AG09319 (cell line): ENCODE results near the gene ENG.
A peak's percentile ranks its signal among the peaks of the same experiment; 100 is the strongest.
"Not testable (repeated sequence)": the region's sequence is repeated elsewhere in the genome, so short reads cannot be mapped to it uniquely, and the experiment has no call there.

ENCODE experiments used
- DNase-seq: peaks from one replicate; pipeline ENCODE4 v3.0.0-alpha.2; 2010; ENCODE audit warnings: low read depth; ENCODE audit errors: extremely low read depth
- TF ChIP-seq, protein P1 (sequence below): IDR thresholded peaks from 2 replicates; pipeline ENCODE4 v1.5.1; 2011; ENCODE audit warnings: low read depth, mild to moderate bottlenecking, inconsistent platforms, low read length, moderate library complexity

ENG gene

DNA sequence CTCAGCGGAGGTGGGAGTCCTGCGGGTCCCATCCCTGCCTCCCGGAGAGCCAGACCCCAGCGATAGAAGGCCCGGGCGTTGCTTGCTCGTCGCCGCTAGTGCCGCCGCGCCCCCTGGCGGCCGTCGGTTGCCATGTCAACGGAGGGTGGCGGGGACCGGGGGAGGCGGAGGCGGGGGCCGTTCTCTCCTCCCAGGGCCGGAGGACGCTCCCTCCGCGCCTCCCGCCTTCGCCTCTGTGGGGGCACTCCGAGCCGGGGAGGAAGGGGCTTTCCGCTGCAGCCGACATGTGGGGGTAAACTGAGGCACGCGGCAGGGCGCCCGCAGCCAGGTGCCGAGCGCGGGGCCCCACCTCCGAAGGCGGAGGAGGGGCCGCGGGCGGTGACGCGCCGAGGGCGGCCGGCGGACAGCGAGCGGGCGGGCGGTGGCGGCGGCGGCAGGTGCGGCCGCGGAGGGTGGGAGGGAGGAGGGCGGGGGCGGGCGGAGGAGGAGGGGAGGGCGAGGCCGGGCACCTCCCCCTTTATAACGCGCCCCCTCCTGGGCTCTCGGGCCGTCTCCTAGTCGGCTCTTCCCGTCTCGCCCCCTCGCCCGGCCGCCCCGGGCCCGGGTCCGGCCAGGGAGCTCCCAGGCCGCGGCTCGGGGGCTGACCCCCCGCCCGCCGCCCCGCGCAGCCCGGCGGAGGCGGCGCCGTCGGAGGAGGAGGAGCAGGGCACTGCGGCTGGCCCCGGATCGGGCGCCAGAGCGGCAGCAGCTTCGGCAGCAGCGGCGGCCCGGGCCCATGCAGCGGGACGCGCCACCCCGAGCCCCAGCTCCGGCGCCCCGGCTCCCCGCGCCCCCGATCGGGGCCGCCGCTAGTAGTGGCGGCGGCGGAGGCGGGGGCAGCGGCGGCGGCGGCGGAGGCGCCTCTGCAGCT is 69.2 kb downstream of the ENG start:
- no peak for DNase-seq
- TF ChIP-seq, protein P1, sequence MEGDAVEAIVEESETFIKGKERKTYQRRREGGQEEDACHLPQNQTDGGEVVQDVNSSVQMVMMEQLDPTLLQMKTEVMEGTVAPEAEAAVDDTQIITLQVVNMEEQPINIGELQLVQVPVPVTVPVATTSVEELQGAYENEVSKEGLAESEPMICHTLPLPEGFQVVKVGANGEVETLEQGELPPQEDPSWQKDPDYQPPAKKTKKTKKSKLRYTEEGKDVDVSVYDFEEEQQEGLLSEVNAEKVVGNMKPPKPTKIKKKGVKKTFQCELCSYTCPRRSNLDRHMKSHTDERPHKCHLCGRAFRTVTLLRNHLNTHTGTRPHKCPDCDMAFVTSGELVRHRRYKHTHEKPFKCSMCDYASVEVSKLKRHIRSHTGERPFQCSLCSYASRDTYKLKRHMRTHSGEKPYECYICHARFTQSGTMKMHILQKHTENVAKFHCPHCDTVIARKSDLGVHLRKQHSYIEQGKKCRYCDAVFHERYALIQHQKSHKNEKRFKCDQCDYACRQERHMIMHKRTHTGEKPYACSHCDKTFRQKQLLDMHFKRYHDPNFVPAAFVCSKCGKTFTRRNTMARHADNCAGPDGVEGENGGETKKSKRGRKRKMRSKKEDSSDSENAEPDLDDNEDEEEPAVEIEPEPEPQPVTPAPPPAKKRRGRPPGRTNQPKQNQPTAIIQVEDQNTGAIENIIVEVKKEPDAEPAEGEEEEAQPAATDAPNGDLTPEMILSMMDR = peak; percentile 73

DNA sequence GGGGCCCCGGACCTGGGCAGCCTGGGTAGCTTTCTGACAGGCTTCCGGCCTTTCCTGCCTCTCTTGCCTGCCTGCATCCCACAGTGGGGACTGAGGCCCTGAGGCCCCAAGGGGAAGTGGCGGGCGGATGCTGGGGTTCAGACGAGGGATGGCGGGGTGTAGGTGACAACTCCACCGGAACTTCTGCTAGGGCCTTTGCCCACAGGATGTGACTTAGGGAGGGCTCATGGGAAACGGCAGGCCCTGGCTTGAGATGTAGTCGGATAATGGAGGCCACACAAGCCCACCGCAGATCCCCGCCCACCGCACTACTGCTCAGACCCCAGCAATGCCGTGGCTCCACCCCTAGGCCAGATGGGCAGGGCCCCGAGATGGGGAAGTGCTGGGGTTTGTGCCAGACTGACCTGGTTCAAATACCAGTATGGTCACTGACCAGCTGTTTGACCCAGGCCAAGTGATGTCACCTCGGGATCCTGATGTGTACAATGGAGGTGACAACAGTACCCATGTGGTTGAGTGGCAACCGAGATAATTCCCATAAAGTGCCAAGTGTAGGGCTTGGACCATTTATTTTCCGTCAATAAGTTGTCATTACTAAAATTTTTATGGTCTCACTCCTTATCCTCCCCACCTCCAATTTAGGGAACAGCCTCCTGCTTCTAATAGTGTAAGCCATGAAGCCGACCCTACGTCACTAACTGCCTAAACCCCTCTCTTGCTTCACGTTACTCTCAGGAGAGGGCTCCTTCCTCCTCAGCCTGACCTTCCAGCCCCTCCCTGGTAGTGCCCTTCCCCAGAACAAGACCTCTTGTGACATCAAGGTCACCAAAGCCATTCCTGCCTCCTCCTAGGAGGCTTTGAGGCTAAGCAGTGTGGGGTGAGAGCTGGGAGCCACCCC is 71.1 kb downstream of the ENG start:
- TF ChIP-seq, protein P1 = no peak
- DNase-seq = no peak

GRCh38 chr9:127781806-127782205 is 72.7 kb downstream of the ENG start:
- DNase-seq = no peak
- TF ChIP-seq, protein P1 = no peak

- DNase-seq = not testable (repeated sequence)
Observed at GRCh38 chr9:127780909-127781308, 73.5 kb downstream of the ENG start.

DNA sequence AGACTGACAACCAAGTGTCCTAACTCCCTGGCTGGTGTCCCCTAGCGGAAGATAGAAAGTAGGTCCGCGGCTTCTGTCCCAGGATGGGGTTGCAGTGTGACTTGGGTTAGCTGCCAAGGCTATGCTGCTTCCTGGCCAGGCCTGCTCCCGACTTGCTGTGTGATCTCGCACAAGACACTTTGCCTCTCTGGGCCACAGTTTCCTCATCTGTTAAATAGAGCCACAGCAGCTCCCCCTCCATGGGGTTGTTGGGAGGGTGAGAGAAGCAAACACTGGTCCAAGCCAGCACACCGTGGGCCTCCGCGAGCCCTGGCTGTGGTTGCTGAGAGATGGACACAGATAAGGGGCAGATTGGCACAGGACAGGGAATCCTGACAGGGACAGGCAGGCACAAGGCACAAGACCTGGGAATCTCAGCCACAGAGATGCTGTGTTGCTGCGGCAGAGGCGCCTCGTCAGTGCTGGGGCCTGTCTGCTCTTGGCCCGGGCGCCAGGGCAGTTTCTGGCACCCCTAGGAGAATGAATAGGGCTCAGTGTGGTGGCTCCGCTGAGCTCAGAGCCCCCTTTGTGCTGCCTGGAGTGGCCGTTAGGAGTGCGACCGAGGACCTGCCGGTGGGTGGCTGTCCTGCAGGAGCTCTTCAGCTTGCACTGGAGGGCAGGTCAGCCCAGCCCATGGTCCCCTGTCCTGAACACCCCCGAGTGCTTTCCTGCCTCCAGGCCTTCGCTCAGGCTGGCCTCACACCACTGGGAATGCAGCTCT is 74.2 kb downstream of the ENG start:
- DNase-seq = no peak
- TF ChIP-seq, protein P1 = no peak

GRCh38 chr9:127779136-127779981 is 75.1 kb downstream of the ENG start:
- DNase-seq = no peak

More at GRCh38 chr9:127779136-127779981, 75.1 kb downstream of the ENG start:
- TF ChIP-seq, protein P1 = no peak
